ENCODE data around the gene TIAM2. TPM values are rescaled to one million over a fixed set of nuclear protein-coding genes. Genes with fewer than 3 reads are reported as not detected.

The TIAM2 gene
- total and polyA plus RNA-seq, 9 of the 15 experiments (the other 6 are each of a cell fraction or from before 2014, with no cell fraction given), result 0.73 to 6.5 (median 4.3) TPM

DNA sequence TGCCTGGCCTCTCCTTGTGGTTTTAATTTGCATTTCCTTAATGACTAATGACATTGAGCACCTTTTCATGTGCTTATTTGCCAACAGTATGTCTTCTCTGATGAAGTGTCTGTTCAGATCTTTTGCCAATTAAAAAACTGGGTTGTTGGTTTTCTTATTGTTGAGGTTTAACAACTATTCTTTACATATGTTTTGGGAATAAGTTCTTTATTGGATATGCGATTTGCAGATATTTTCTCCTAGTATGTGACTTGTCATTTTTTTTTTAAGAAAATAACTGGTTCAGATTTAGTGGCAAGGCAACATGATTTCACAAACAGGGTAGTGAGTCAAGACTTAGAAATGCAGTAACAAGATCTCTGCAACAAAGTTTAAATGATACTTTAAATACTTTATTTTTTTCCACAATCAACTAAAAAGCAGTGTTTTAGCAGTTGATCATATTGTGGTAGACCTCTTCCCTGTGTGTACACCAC is 67.8 kb downstream of the TIAM2 start (continued):
- TF ChIP-seq, protein P1, sequence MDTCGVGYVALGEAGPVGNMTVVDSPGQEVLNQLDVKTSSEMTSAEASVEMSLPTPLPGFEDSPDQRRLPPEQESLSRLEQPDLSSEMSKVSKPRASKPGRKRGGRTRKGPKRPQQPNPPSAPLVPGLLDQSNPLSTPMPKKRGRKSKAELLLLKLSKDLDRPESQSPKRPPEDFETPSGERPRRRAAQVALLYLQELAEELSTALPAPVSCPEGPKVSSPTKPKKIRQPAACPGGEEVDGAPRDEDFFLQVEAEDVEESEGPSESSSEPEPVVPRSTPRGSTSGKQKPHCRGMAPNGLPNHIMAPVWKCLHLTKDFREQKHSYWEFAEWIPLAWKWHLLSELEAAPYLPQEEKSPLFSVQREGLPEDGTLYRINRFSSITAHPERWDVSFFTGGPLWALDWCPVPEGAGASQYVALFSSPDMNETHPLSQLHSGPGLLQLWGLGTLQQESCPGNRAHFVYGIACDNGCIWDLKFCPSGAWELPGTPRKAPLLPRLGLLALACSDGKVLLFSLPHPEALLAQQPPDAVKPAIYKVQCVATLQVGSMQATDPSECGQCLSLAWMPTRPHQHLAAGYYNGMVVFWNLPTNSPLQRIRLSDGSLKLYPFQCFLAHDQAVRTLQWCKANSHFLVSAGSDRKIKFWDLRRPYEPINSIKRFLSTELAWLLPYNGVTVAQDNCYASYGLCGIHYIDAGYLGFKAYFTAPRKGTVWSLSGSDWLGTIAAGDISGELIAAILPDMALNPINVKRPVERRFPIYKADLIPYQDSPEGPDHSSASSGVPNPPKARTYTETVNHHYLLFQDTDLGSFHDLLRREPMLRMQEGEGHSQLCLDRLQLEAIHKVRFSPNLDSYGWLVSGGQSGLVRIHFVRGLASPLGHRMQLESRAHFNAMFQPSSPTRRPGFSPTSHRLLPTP (IDR thresholded peaks at IDR 0.05; ENCODE audit: borderline replicate concordance, extremely low read depth, insufficient read length), result no peak

DNA sequence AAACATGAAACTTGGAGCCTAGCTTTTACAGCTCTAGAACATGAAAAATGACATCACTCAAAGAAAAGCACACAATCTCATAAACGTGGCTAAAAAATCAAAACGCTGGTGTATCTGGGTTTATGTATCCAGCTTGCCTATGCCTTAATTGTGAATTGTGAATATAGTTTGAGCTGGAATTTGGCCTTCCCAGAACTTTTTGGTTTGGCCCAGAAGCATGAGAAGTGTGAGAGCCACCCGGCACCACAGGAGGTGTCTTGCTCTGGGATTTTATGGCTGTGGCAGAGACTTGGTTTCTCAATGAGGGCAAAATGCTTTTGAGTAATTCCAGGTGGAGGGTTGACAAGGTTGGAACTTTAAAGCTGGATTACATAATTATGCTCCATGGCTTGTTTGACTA is 69.2 kb downstream of the TIAM2 start:
- 2% methylated on average over 3 of the region's 3 CpGs for WGBS (ENCODE audit: insufficient coverage, low coverage, missing lambda C conversion rate)
- ATAC-seq (no peak), DNase-seq (ENCODE audit: extremely low read depth in 1 of 4, low spot score in 3 of 4) (no peak), FAIRE-seq (no peak)
- H2AFZ ChIP-seq (ENCODE audit: low read depth, low read length), result no peak overlapping the region
- POLR2A ChIA-PET, result interaction anchor here (0.6 kb wide), 1 partner anchor 93 kb away, joined by 3 read pairs; no protein-coding TSS in a partner anchor
- H3K4me1 ChIP-seq (replicated peaks in 1 of 2; ENCODE audit: control insufficient read depth in 2 of 2, insufficient read depth in 2 of 2, low read length in 2 of 2), result no peaks in the 10 kb centered on the region
- in situ Hi-C loops (cut with MboI) (no loop called here), intact Hi-C loops (cut with micrococcal nuclease) (no loop called here)
- H3K27me3 ChIP-seq (ENCODE audit: control insufficient read depth in 2 of 2, insufficient read depth in 2 of 2, low read length in 2 of 2), result peaks cover 35 to 53% of the 10 kb centered on the region in 2 experiments
- no peaks in the 10 kb centered on the region for H3K9me3 ChIP-seq (replicated peaks; ENCODE audit: control insufficient read depth, insufficient read depth, low read depth, low read length)
- no peak overlapping the region for H3K27ac ChIP-seq (ENCODE audit: extremely low read depth, low read depth, low read length)
- no peak overlapping the region for H3K9ac ChIP-seq (ENCODE audit: insufficient read depth in 1 of 2, low read depth in 2 of 2, low read length in 2 of 2)
- H3K36me3 ChIP-seq (ENCODE audit: control insufficient read depth, insufficient read depth, low read length), result no peaks in the 10 kb centered on the region
- no peak overlapping the region for H3K4me3 ChIP-seq
- H4K20me1 ChIP-seq (replicated peaks; ENCODE audit: control insufficient read depth, insufficient read depth, low read length), result no peaks in the 10 kb centered on the region
- no TSS peak for BruUV-seq (replicated peaks)
- no peaks in the 10 kb centered on the region for H3K9me1 ChIP-seq (ENCODE audit: control insufficient read depth, insufficient read depth, low read length)
- no peaks in the 10 kb centered on the region for H3K79me2 ChIP-seq (ENCODE audit: control insufficient read depth, insufficient read depth, low read length)
- CTCF ChIA-PET (ENCODE audit: low intra/inter-chr PET ratio), result no interaction called here
- H3K4me2 ChIP-seq (ENCODE audit: insufficient read depth, low read length), result no peak overlapping the region
- TF ChIP-seq STAT5B (CRISPR knock-in tag; IDR thresholded peaks at IDR 0.05) (no peak), PTTG1 (tag; IDR thresholded peaks at IDR 0.05; ENCODE audit: low read depth) (no peak), ZNF785 (CRISPR knock-in tag; IDR thresholded peaks at IDR 0.05) (no peak), SMARCE1 (IDR thresholded peaks at IDR 0.05) (no peak), ZNF644 (tag; IDR thresholded peaks at IDR 0.05; ENCODE audit: low read depth) (no peak), ZNF232 (CRISPR knock-in tag; IDR thresholded peaks at IDR 0.05) (no peak), ZZZ3 (IDR thresholded peaks at IDR 0.05) (no peak)
- TF ChIP-seq, protein P2, sequence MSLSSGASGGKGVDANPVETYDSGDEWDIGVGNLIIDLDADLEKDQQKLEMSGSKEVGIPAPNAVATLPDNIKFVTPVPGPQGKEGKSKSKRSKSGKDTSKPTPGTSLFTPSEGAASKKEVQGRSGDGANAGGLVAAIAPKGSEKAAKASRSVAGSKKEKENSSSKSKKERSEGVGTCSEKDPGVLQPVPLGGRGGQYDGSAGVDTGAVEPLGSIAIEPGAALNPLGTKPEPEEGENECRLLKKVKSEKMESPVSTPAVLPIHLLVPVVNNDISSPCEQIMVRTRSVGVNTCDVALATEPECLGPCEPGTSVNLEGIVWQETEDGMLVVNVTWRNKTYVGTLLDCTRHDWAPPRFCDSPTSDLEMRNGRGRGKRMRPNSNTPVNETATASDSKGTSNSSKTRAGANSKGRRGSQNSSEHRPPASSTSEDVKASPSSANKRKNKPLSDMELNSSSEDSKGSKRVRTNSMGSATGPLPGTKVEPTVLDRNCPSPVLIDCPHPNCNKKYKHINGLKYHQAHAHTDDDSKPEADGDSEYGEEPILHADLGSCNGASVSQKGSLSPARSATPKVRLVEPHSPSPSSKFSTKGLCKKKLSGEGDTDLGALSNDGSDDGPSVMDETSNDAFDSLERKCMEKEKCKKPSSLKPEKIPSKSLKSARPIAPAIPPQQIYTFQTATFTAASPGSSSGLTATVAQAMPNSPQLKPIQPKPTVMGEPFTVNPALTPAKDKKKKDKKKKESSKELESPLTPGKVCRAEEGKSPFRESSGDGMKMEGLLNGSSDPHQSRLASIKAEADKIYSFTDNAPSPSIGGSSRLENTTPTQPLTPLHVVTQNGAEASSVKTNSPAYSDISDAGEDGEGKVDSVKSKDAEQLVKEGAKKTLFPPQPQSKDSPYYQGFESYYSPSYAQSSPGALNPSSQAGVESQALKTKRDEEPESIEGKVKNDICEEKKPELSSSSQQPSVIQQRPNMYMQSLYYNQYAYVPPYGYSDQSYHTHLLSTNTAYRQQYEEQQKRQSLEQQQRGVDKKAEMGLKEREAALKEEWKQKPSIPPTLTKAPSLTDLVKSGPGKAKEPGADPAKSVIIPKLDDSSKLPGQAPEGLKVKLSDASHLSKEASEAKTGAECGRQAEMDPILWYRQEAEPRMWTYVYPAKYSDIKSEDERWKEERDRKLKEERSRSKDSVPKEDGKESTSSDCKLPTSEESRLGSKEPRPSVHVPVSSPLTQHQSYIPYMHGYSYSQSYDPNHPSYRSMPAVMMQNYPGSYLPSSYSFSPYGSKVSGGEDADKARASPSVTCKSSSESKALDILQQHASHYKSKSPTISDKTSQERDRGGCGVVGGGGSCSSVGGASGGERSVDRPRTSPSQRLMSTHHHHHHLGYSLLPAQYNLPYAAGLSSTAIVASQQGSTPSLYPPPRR (CRISPR knock-in tag; IDR thresholded peaks at IDR 0.05; ENCODE audit: borderline replicate concordance), result no peak
- TF ChIP-seq, protein P3, sequence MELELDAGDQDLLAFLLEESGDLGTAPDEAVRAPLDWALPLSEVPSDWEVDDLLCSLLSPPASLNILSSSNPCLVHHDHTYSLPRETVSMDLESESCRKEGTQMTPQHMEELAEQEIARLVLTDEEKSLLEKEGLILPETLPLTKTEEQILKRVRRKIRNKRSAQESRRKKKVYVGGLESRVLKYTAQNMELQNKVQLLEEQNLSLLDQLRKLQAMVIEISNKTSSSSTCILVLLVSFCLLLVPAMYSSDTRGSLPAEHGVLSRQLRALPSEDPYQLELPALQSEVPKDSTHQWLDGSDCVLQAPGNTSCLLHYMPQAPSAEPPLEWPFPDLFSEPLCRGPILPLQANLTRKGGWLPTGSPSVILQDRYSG (tag; conservative IDR thresholded peaks at IDR 0.05; ENCODE audit: low read depth), result no peak

Measured in K562 (cell line).